ENCODE measurements around the gene SH3RF1. TPM values are rescaled to one million over a fixed set of nuclear protein-coding genes. Genes with fewer than 3 reads are reported as not detected.

The SH3RF1 gene
- total RNA-seq, 1 experiment from 2014 or later, result 16.6 TPM

- TF ChIP-seq PRDM15 (CRISPR knock-in tag; IDR thresholded peaks at IDR 0.05), result no peak
- no peak for TF ChIP-seq ZNF532 (CRISPR knock-in tag; IDR thresholded peaks at IDR 0.05; ENCODE audit: borderline replicate concordance)
Measured at GRCh38 chr4:169137558-169137920, 133.2 kb downstream of the SH3RF1 start (continued).

- POLR2A ChIA-PET, result no interaction called here
- TF ChIP-seq EMX1 (CRISPR knock-in tag; IDR thresholded peaks at IDR 0.05) (no peak), ATF1 (CRISPR knock-in tag; IDR thresholded peaks at IDR 0.05) (no peak), NFYB (CRISPR knock-in tag; conservative IDR thresholded peaks at IDR 0.05; ENCODE audit: low read depth) (no peak), ZNF425 (CRISPR knock-in tag; conservative IDR thresholded peaks at IDR 0.05) (no peak), MLX (CRISPR knock-in tag; IDR thresholded peaks at IDR 0.05) (no peak), ATF6 (CRISPR knock-in tag; IDR thresholded peaks at IDR 0.05) (no peak), PRRX2 (CRISPR knock-in tag; IDR thresholded peaks at IDR 0.05) (no peak), PRDM15 (CRISPR knock-in tag; IDR thresholded peaks at IDR 0.05) (no peak), CREM (CRISPR knock-in tag; IDR thresholded peaks at IDR 0.05) (no peak), FOXJ3 (CRISPR knock-in tag; IDR thresholded peaks at IDR 0.05; ENCODE audit: borderline replicate concordance) (no peak), NFATC4 (CRISPR knock-in tag; IDR thresholded peaks at IDR 0.05) (no peak), E2F4 (CRISPR knock-in tag; IDR thresholded peaks at IDR 0.05; ENCODE audit: borderline replicate concordance, low read depth) (no peak), JUN (CRISPR knock-in tag; IDR thresholded peaks at IDR 0.05) (no peak), NR3C1 (CRISPR knock-in tag; conservative IDR thresholded peaks at IDR 0.05; ENCODE audit: low read depth) (no peak), OVOL2 (CRISPR knock-in tag; IDR thresholded peaks at IDR 0.05; ENCODE audit: borderline replicate concordance) (no peak), ZNF138 (CRISPR knock-in tag; conservative IDR thresholded peaks at IDR 0.05) (no peak)
Measured at GRCh38 chr4:169136796-169137557, 133.8 kb downstream of the SH3RF1 start.

More at GRCh38 chr4:169136796-169137557, 133.8 kb downstream of the SH3RF1 start:
- Mint-ChIP-seq H3K4me3 (no peak overlapping the region), H3K4me1 (no peaks in the 10 kb centered on the region), H3K36me3 (peaks cover 39% of the 10 kb centered on the region), H3K9me3 (no peaks in the 10 kb centered on the region), H3K27me3 (ENCODE audit: low read depth) (no peaks in the 10 kb centered on the region), H3K27ac (0 out of 2 replicates have a peak overlapping the region, but pooled peaks have one; percentile 32)
- no peak for DNase-seq (ENCODE audit: low spot score)
- ATAC-seq, result no peak
- CTCF ChIA-PET, result no interaction called here
